Cardiac muscle cell (in vitro differentiated cells and primary cell): ENCODE measurements around the gene INHBB. TPM values are rescaled to one million over a fixed set of nuclear protein-coding genes. Genes with fewer than 3 reads are reported as not detected.

Source experiments
- DNase-seq, 2 donors: peaks; one replicate each; pipeline versions ENCODE4 v3.0.0 to v3.0.0-alpha.2; 2010 to 2017; ENCODE audit warnings: low read depth in 1 of 2, low spot score in 1 of 2
- H3K27ac ChIP-seq: fragments of 200-600 bp; sonication (generic); 2 replicates; pipeline ENCODE4 v1.5.1; 2016
- H3K27me3 ChIP-seq: fragments of 200-600 bp; sonication (generic); 2 replicates; pipeline ENCODE4 v1.6.0; 2016; ENCODE audit warnings: control low read depth
- H3K36me3 ChIP-seq: fragments of 200-600 bp; sonication (generic); 2 replicates; pipeline ENCODE4 v1.5.1; 2016; ENCODE audit warnings: control low read depth
- H3K4me1 ChIP-seq: fragments of 200-600 bp; sonication (generic); 2 replicates; pipeline ENCODE4 v1.8.1; 2017; ENCODE audit warnings: low read depth, mild to moderate bottlenecking, mixed run types
- H3K4me3 ChIP-seq: fragments of 200-600 bp; sonication (generic); 2 replicates; pipeline ENCODE4 v1.5.1; 2016; ENCODE audit warnings: mild to moderate bottlenecking
- H3K9me3 ChIP-seq: fragments of 200-600 bp; sonication (generic); 2 replicates; pipeline ENCODE4 v1.5.1; 2017; ENCODE audit warnings: low read depth, mild to moderate bottlenecking, control low read depth
- polyA plus RNA-seq: library from polyadenylated mRNA; unstranded; fragments of >200 nt; fragmentation: Nextera tagmentation; extraction: Ambion mirVana; gene quantifications from 2 replicates; pipeline ENCODE4 v1.2.1, GENCODE V29; 2016
- total RNA-seq: library from RNA; depleted of rRNA; stranded (reverse); fragments of >200 nt; gene quantifications from 2 replicates; pipeline ENCODE4 v1.2.3, GENCODE V29; 2016
- TF ChIP-seq, protein P1 (sequence below): IDR thresholded peaks from 2 replicates; pipeline ENCODE4 v1.5.1; 2012; ENCODE audit warnings: low read depth, mild to moderate bottlenecking, low read length

INHBB gene
- total RNA-seq (not detected in 2 replicates), polyA plus RNA-seq (not detected in 2 replicates)

DNA sequence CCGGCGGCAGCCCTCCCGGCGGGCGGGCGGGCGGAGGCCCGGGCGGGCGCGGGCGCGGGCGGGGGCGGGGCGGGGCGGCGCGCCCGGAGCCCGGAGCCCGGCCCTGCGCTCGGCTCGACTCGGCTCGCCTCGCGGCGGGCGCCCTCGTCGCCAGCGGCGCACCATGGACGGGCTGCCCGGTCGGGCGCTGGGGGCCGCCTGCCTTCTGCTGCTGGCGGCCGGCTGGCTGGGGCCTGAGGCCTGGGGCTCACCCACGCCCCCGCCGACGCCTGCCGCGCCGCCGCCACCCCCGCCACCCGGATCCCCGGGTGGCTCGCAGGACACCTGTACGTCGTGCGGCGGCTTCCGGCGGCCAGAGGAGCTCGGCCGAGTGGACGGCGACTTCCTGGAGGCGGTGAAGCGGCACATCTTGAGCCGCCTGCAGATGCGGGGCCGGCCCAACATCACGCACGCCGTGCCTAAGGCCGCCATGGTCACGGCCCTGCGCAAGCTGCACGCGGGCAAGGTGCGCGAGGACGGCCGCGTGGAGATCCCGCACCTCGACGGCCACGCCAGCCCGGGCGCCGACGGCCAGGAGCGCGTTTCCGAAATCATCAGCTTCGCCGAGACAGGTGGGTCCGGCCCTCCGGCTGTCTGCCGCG is at the start of gene INHBB:
Gene INHBB (plus strand): TSS at position 111 of the 641 bp plus-strand sequence. CDS start 53 bp downstream, at position 164.
- peak; percentile 22 to 56 for DNase-seq
- TF ChIP-seq, protein P1, sequence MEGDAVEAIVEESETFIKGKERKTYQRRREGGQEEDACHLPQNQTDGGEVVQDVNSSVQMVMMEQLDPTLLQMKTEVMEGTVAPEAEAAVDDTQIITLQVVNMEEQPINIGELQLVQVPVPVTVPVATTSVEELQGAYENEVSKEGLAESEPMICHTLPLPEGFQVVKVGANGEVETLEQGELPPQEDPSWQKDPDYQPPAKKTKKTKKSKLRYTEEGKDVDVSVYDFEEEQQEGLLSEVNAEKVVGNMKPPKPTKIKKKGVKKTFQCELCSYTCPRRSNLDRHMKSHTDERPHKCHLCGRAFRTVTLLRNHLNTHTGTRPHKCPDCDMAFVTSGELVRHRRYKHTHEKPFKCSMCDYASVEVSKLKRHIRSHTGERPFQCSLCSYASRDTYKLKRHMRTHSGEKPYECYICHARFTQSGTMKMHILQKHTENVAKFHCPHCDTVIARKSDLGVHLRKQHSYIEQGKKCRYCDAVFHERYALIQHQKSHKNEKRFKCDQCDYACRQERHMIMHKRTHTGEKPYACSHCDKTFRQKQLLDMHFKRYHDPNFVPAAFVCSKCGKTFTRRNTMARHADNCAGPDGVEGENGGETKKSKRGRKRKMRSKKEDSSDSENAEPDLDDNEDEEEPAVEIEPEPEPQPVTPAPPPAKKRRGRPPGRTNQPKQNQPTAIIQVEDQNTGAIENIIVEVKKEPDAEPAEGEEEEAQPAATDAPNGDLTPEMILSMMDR, result no peak
- H3K9me3 ChIP-seq, result no peaks in the 10 kb centered on the region
- peaks cover 98% of the 10 kb centered on the region for H3K27me3 ChIP-seq
- no peaks in the 10 kb centered on the region for H3K36me3 ChIP-seq
- H3K4me1 ChIP-seq, result peaks cover 4% of the 10 kb centered on the region
- H3K27ac ChIP-seq, result no peak within 1 kb of the TSS
- peak within 1 kb of the TSS; percentile 27 for H3K4me3 ChIP-seq

DNA sequence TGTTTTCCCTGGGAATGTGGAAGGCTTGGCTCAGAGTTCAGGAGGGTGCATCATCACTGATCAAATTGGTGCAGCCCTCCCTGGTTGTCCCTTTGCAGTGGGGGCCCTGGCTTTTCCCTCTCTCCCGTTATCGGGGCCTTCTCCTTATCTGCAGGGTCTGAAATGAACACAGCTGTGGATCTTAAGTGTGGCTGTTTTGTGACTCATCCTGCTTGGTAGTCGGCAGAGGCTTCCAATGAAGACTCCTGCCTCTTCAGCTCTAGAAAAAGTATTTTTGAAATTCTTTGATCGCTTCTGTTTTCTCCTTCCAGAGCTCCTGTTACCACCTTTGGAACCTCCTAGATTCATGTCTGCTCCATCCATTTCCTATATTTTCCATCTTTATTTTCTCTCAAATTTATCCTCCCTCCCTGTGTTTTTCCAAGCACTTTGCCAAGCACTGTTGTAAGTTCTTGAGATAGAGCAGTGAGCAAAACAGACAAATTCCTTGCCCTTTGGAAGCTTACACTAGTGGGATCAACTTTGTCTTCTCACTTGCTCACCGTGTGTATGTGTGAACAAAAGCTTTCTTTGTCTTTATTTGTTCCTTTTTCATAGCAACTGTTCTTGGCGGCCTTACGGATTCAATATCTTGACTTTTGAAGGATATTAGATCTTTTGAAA is 47.6 kb upstream of the INHBB start:
- Histone ChIP-seq H3K27me3 (no peaks in the 10 kb centered on the region), H3K4me1 (peaks cover 8% of the 10 kb centered on the region), H3K4me3 (no peak overlapping the region), H3K36me3 (peaks cover 4% of the 10 kb centered on the region), H3K27ac (no peak overlapping the region), H3K9me3 (no peaks in the 10 kb centered on the region)
- DNase-seq, result peak in 1 of 2 donors; percentile 73
- TF ChIP-seq, protein P1, result no peak

DNA sequence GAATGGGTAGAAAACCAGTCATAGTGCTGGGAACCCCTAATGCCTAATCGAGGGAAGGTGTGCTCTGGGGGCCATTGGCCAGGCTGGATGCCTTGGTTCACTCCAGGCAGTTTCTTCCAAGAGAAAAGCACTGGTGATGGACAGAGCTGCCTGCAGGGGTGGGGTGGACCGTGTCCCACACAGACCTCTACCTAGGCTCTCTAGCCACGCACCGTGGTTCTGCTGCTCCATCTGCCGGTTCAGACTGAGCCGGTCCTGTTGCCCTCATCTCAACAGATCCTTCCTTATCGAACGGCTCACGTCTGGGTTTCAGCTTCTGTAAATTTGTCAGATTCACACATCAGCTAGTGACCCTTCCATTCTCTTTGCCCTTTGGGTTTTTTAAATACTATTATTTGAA is 46.9 kb upstream of the INHBB start:
- H3K9me3 ChIP-seq, result no peaks in the 10 kb centered on the region
- no peaks in the 10 kb centered on the region for H3K27me3 ChIP-seq
- peaks cover 4% of the 10 kb centered on the region for H3K4me1 ChIP-seq
- no peak overlapping the region for H3K27ac ChIP-seq
- DNase-seq, result no peak
- no peak overlapping the region for H3K4me3 ChIP-seq
- TF ChIP-seq, protein P1, result no peak
- H3K36me3 ChIP-seq, result peaks cover 4% of the 10 kb centered on the region

DNA sequence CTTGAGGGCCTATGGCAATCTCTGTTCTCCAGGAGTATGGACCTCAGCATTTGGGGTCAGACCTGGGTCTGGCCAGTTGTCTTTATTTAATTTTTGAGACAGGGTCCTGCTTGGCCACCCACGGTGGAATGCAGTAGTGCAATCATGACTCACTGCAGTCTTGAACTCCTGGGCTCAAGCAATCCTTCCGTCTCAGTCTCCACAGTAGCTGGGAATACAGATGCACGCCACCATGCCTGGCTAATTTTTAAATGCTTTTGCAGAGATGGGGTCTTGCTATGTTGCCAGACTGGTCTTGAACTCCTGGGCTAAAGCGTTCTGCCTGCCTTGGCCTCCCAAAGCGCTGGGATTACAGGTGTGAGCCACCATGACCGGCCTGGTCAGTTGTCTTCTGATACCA is 46.4 kb upstream of the INHBB start:
- TF ChIP-seq, protein P1, result no peak
- no peak overlapping the region for H3K27ac ChIP-seq
- DNase-seq, result no peak
- no peaks in the 10 kb centered on the region for H3K27me3 ChIP-seq
- H3K4me3 ChIP-seq, result no peak overlapping the region
- no peaks in the 10 kb centered on the region for H3K4me1 ChIP-seq
- H3K36me3 ChIP-seq, result peaks cover 3% of the 10 kb centered on the region
- no peaks in the 10 kb centered on the region for H3K9me3 ChIP-seq

DNA sequence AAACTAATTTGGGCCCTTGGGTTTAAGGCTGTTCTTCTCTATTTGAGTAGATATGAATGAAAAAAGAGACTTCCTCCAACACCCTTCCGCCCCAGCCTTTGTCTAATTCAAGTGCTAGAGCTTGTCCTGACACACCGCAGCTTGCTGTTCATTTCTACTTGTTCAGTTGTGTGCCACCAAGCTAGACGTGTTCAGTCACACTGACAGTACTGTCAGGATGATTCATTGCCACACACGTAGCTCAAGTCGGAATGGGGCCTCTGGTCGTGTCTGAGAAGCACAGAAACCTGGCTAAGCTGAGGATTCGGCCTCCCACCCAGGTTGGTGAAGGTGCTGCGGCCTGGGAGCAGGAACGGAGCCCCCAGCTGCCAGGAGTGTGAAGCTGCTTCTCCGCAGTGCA is 45.6 kb upstream of the INHBB start:
- Histone ChIP-seq H3K9me3 (no peaks in the 10 kb centered on the region), H3K36me3 (no peaks in the 10 kb centered on the region), H3K4me3 (no peak overlapping the region), H3K4me1 (no peaks in the 10 kb centered on the region), H3K27ac (no peak overlapping the region), H3K27me3 (no peaks in the 10 kb centered on the region)
- TF ChIP-seq, protein P1, result no peak
- DNase-seq, result no peak
